IPS-NIHi11 (cell line): ENCODE results near the gene TLCD3B.
A peak's percentile ranks its signal among the peaks of the same experiment; 100 is the strongest.

Source experiments
- DNase-seq: peaks from one replicate; pipeline ENCODE4 v3.0.0; 2012; ENCODE audit warnings: mixed read lengths, low spot score

Gene TLCD3B

GRCh38 chr16:30030841-30031413 is at the start of gene TLCD3B:
TSS of gene TLCD3B (minus strand) at chr16:30031271. CDS start at chr16:30030527, 744 bp downstream.
- DNase-seq, result peak; percentile 57

GRCh38 chr16:30079480-30079879 is 48.4 kb upstream of the TLCD3B start:
- no peak for DNase-seq

- DNase-seq, result no peak
These were observed 47.7 kb upstream of the TLCD3B start for GRCh38 chr16:30078744-30079143.

- no peak for DNase-seq
These were observed 46.6 kb upstream of the TLCD3B start for GRCh38 chr16:30077656-30078055.

- DNase-seq, result no peak
These were observed 45.3 kb upstream of the TLCD3B start for GRCh38 chr16:30076276-30076791.

GRCh38 chr16:30075503-30076275 is 44.6 kb upstream of the TLCD3B start, which contains the start of gene PPP4C:
TSS of gene PPP4C (plus strand) at chr16:30075994. CDS start at chr16:30076378, 384 bp downstream.
- DNase-seq, result peak; percentile 98

GRCh38 chr16:30070490-30070889 is 39.4 kb upstream of the TLCD3B start:
- no peak for DNase-seq

GRCh38 chr16:30069611-30070462 is 38.8 kb upstream of the TLCD3B start:
- no peak for DNase-seq

GRCh38 chr16:30068750-30069610 is 37.9 kb upstream of the TLCD3B start:
- no peak for DNase-seq

GRCh38 chr16:30068333-30068732 is 37.3 kb upstream of the TLCD3B start:
- DNase-seq, result no peak

GRCh38 chr16:30067584-30067916 is 36.5 kb upstream of the TLCD3B start:
- no peak for DNase-seq

GRCh38 chr16:30066761-30067583 is 35.9 kb upstream of the TLCD3B start:
- no peak for DNase-seq

- no peak for DNase-seq
These were observed 35.1 kb upstream of the TLCD3B start for GRCh38 chr16:30065943-30066760.

GRCh38 chr16:30065102-30065942 is 34.3 kb upstream of the TLCD3B start, which contains the start of gene ALDOA:
TSS of gene ALDOA (plus strand) at chr16:30065760. CDS start at chr16:30066898, 1,138 bp downstream.
- peak; percentile 95 for DNase-seq

- no peak for DNase-seq
These were observed 33.6 kb upstream of the TLCD3B start for GRCh38 chr16:30064729-30065101.

- DNase-seq, result peak; percentile 68
These were observed 33.0 kb upstream of the TLCD3B start for GRCh38 chr16:30063893-30064728.

- DNase-seq, result no peak
These were observed 32.3 kb upstream of the TLCD3B start for GRCh38 chr16:30063278-30063892.
